ENCODE measurements around the gene MYOD1. TPM values are rescaled to one million over a fixed set of nuclear protein-coding genes. Genes with fewer than 3 reads are reported as not detected.
A peak's percentile ranks its signal among the peaks of the same experiment; 100 is the strongest.

The MYOD1 gene
- total RNA-seq, 1 experiment from 2014 or later: not detected

- Mint-ChIP-seq H3K27ac (ENCODE audit: unreplicated experiment) (no peak overlapping the region), H3K4me1 (ENCODE audit: low read depth, unreplicated experiment) (no peaks in the 10 kb centered on the region), H3K4me3 (ENCODE audit: low read depth, unreplicated experiment) (no peak overlapping the region), H3K27me3 (ENCODE audit: unreplicated experiment) (peaks cover 71% of the 10 kb centered on the region), H3K36me3 (ENCODE audit: insufficient read depth, unreplicated experiment) (no peaks in the 10 kb centered on the region), H3K9me3 (ENCODE audit: low read depth, unreplicated experiment) (no peaks in the 10 kb centered on the region)
- BruUV-seq (replicated peaks): no TSS peak
- no peak for DNase-seq
- CTCF ChIA-PET: interaction anchor here (1.2 kb wide), 1 partner anchor 11 kb away, joined by 3 read pairs; no protein-coding TSS in a partner anchor
- no peak for TF ChIP-seq CTCF (IDR thresholded peaks at IDR 0.05; ENCODE audit: unreplicated experiment)
- intact Hi-C loops (cut with micrococcal nuclease; ENCODE audit: unreplicated experiment): no loop called here
These were observed 24.8 kb upstream of the MYOD1 start for GRCh38 chr11:17694494-17695110.

GRCh38 chr11:17695454-17696441, 23.6 kb upstream of the MYOD1 start:
- TF ChIP-seq CTCF (IDR thresholded peaks at IDR 0.05; ENCODE audit: unreplicated experiment): no peak
- Mint-ChIP-seq H3K36me3 (ENCODE audit: insufficient read depth, unreplicated experiment) (no peaks in the 10 kb centered on the region), H3K4me1 (ENCODE audit: low read depth, unreplicated experiment) (no peaks in the 10 kb centered on the region), H3K27me3 (ENCODE audit: unreplicated experiment) (peaks cover 71% of the 10 kb centered on the region), H3K4me3 (ENCODE audit: low read depth, unreplicated experiment) (peak overlapping the region; percentile 24), H3K27ac (ENCODE audit: unreplicated experiment) (no peak overlapping the region), H3K9me3 (ENCODE audit: low read depth, unreplicated experiment) (no peaks in the 10 kb centered on the region)
- CTCF ChIA-PET: no interaction called here
- BruUV-seq (replicated peaks): no TSS peak
- no peak for DNase-seq
- intact Hi-C loops (cut with micrococcal nuclease; ENCODE audit: unreplicated experiment): no loop called here

- H3K27me3 Mint-ChIP-seq (ENCODE audit: unreplicated experiment): peaks cover 65% of the 10 kb centered on the region
- no TSS peak for BruUV-seq (replicated peaks)
These were observed 22.6 kb upstream of the MYOD1 start for GRCh38 chr11:17696741-17697140.

More at GRCh38 chr11:17696741-17697140, 22.6 kb upstream of the MYOD1 start:
- TF ChIP-seq CTCF (IDR thresholded peaks at IDR 0.05; ENCODE audit: unreplicated experiment): no peak
- H3K9me3 Mint-ChIP-seq (ENCODE audit: low read depth, unreplicated experiment): no peaks in the 10 kb centered on the region
- no peaks in the 10 kb centered on the region for H3K4me1 Mint-ChIP-seq (ENCODE audit: low read depth, unreplicated experiment)
- no peak overlapping the region for H3K27ac Mint-ChIP-seq (ENCODE audit: unreplicated experiment)
- no peak for DNase-seq
- no peak overlapping the region for H3K4me3 Mint-ChIP-seq (ENCODE audit: low read depth, unreplicated experiment)
- CTCF ChIA-PET: no interaction called here
- intact Hi-C loops (cut with micrococcal nuclease; ENCODE audit: unreplicated experiment): no loop called here
- no peaks in the 10 kb centered on the region for H3K36me3 Mint-ChIP-seq (ENCODE audit: insufficient read depth, unreplicated experiment)
